MCF 10A (cell line): ENCODE measurements around the gene NUP43. TPM values are rescaled to one million over a fixed set of nuclear protein-coding genes. Genes with fewer than 3 reads are reported as not detected.

Experiments used
- BruUV-seq: library from RNA; stranded (reverse); fragments of 400-500 nt; replicated peaks from 2 replicates; lab custom pipeline; 2021; lab: Mats Ljungman, UMichigan
- CTCF ChIA-PET: fragments of 300-600 bp; sonication (Branson Sonifier 250); formaldehyde crosslinking; extraction: SDS; loops from one replicate; lab custom pipeline; 2021; ENCODE audit warnings: antibody characterized with exemption, inconsistent platforms; lab: Yijun Ruan, JAX
- POLR2A ChIA-PET: fragments of 300-600, 350-650 bp; sonication (Branson Sonifier 250); formaldehyde crosslinking; extraction: SDS; loops from one replicate; lab custom pipeline; 2020; ENCODE audit warnings: antibody characterized with exemption, inconsistent platforms; lab: Yijun Ruan, JAX
- DNase-seq: peaks from one replicate; pipeline ENCODE4 v3.0.0-alpha.2; 2018; ENCODE audit not compliant: unreplicated experiment
- H3K27ac Mint-ChIP-seq: one replicate; pipeline ENCODE4 v1.8.0; 2022; ENCODE audit warnings: mild to moderate bottlenecking, low read depth, mixed read lengths; ENCODE audit not compliant: unreplicated experiment
- H3K27me3 Mint-ChIP-seq: one replicate; pipeline ENCODE4 v1.8.0; 2022; ENCODE audit warnings: mixed read lengths; ENCODE audit not compliant: insufficient read depth, unreplicated experiment
- H3K36me3 Mint-ChIP-seq: one replicate; pipeline ENCODE4 v1.8.0; 2022; ENCODE audit warnings: mild to moderate bottlenecking, moderate library complexity, mixed read lengths; ENCODE audit not compliant: insufficient read depth, unreplicated experiment
- H3K4me1 Mint-ChIP-seq: one replicate; pipeline ENCODE4 v1.8.0; 2022; ENCODE audit warnings: mixed read lengths; ENCODE audit not compliant: insufficient read depth, unreplicated experiment
- H3K4me3 Mint-ChIP-seq: one replicate; pipeline ENCODE4 v1.8.0; 2022; ENCODE audit warnings: mild to moderate bottlenecking, moderate library complexity, mixed read lengths; ENCODE audit not compliant: unreplicated experiment
- H3K9me3 Mint-ChIP-seq: one replicate; pipeline ENCODE4 v1.8.0; 2022; ENCODE audit warnings: mixed read lengths; ENCODE audit not compliant: unreplicated experiment
- CTCF ChIP-seq: fragments of 200-600 bp; IDR thresholded peaks from one replicate; pipeline ENCODE4 v1.8.0; 2022; ENCODE audit warnings: antibody characterized with exemption, mild to moderate bottlenecking; ENCODE audit not compliant: unreplicated experiment
- intact Hi-C: fragments of 100-400 bp; cut with micrococcal nuclease; formaldehyde crosslinking; loops from 2 replicates; pipeline ENCODE4 v1.14.1; 2022
- total RNA-seq: library from RNA; stranded (reverse); gene quantifications from 2 replicates; pipeline ENCODE4 v1.2.3, GENCODE V29; 2022

Gene NUP43
- total RNA-seq, 1 experiment from 2014 or later = 50.5 TPM

- DNase-seq = no peak
- Mint-ChIP-seq H3K36me3 (peaks cover 12% of the 10 kb centered on the region), H3K4me1 (peaks cover 22% of the 10 kb centered on the region), H3K4me3 (no peak overlapping the region), H3K27ac (peak overlapping the region; percentile 44), H3K27me3 (no peaks in the 10 kb centered on the region), H3K9me3 (no peaks in the 10 kb centered on the region)
- no peak for TF ChIP-seq CTCF
- intact Hi-C loops = no loop called here
- ChIA-PET CTCF (interaction anchor here (0.6 to 0.8 kb wide), 2 partner anchors 15 to 112 kb away, joined by 3 read pairs; no protein-coding TSS in a partner anchor), POLR2A (interaction anchor here (4.5 kb wide), 1 partner anchor 15 kb away, joined by 64 read pairs; the partner anchor contains the start of gene LATS1)
- BruUV-seq = TSS peak; percentile 20
Measured at GRCh38 chr6:149701714-149702113, 44.6 kb downstream of the NUP43 start.

GRCh38 chr6:149699150-149699549 lies 47.2 kb downstream of the NUP43 start:
- no peak for DNase-seq
- no peak overlapping the region for H3K4me3 Mint-ChIP-seq
- intact Hi-C loops = no loop called here
- no peak overlapping the region for H3K27ac Mint-ChIP-seq
- peaks cover 11% of the 10 kb centered on the region for H3K4me1 Mint-ChIP-seq
- no TSS peak for BruUV-seq
- no peaks in the 10 kb centered on the region for H3K9me3 Mint-ChIP-seq
- no peak for TF ChIP-seq CTCF
- ChIA-PET CTCF (interaction anchor here (0.6 to 1.1 kb wide), 4 partner anchors 18 to 249 kb away, joined by 3 to 6 read pairs (median 4); no protein-coding TSS in a partner anchor), POLR2A (interaction anchor here (1.2 to 7.4 kb wide), 5 partner anchors 17 to 154 kb away, joined by 3 to 96 read pairs (median 7); partner anchors contain the start of genes KATNA1, LATS1 and PPIL4)
- H3K36me3 Mint-ChIP-seq = peaks cover 5% of the 10 kb centered on the region
- no peaks in the 10 kb centered on the region for H3K27me3 Mint-ChIP-seq

GRCh38 chr6:149698175-149698574 lies 48.2 kb downstream of the NUP43 start:
- Mint-ChIP-seq H3K4me3 (no peak overlapping the region), H3K4me1 (peaks cover 11% of the 10 kb centered on the region), H3K27ac (no peak overlapping the region), H3K9me3 (no peaks in the 10 kb centered on the region), H3K27me3 (no peaks in the 10 kb centered on the region), H3K36me3 (peaks cover 12% of the 10 kb centered on the region)
- ChIA-PET CTCF (interaction anchor here (0.6 to 1.1 kb wide), 4 partner anchors 19 to 571 kb away, joined by 3 to 4 read pairs (median 3); no protein-coding TSS in a partner anchor), POLR2A (interaction anchor here (0.6 to 7.4 kb wide), 8 partner anchors 8 to 1413 kb away, joined by 3 to 96 read pairs (median 8); partner anchors contain the start of genes KATNA1, LATS1, PCMT1 and PPIL4)
- BruUV-seq = no TSS peak
- no peak for TF ChIP-seq CTCF
- DNase-seq = no peak
- intact Hi-C loops = no loop called here

GRCh38 chr6:149696901-149697300 lies 49.4 kb downstream of the NUP43 start:
- peak; percentile 21 for DNase-seq
- ChIA-PET POLR2A (interaction anchor here (0.6 to 7.4 kb wide), 12 partner anchors 13 to 152 kb away, joined by 3 to 96 read pairs (median 4); partner anchors contain the start of genes KATNA1, LATS1, NUP43 and PCMT1), CTCF (interaction anchor here (0.6 kb wide), 1 partner anchor 157 kb away, joined by 4 read pairs; no protein-coding TSS in a partner anchor)
- Mint-ChIP-seq H3K36me3 (peaks cover 22% of the 10 kb centered on the region), H3K4me3 (no peak overlapping the region), H3K27me3 (no peaks in the 10 kb centered on the region), H3K27ac (peak overlapping the region; percentile 87), H3K9me3 (no peaks in the 10 kb centered on the region), H3K4me1 (peaks cover 14% of the 10 kb centered on the region)
- intact Hi-C loops = no loop called here
- no TSS peak for BruUV-seq
- no peak for TF ChIP-seq CTCF
